RWPE2 (cell line): ENCODE data around the gene MYLIP.

ENCODE experiments used
- ATAC-seq: fragments of 200-7000 bp; cut with Tn5 transposase; 3 replicates; pipeline ENCODE4 v1.9.1; 2021; ENCODE audit warnings: low read depth
- DNase-seq: peaks from one replicate; pipeline ENCODE4 v3.0.0-alpha.2; 2020; ENCODE audit warnings: low spot score
- H3K27ac ChIP-seq: fragments of 450-650 bp; 2 replicates; pipeline ENCODE4 v1.5.1; 2017; ENCODE audit warnings: mild to moderate bottlenecking; ENCODE audit not compliant: poor library complexity, severe bottlenecking
- H3K27me3 ChIP-seq: fragments of 250-450 bp; sonication (Bioruptor Pico); 2 replicates; pipeline ENCODE4 v1.5.1; 2021; ENCODE audit warnings: mild to moderate bottlenecking, moderate library complexity; ENCODE audit not compliant: insufficient read depth, poor library complexity, severe bottlenecking
- H3K36me3 ChIP-seq: fragments of 250-450 bp; sonication (Bioruptor Pico); 2 replicates; pipeline ENCODE4 v1.5.1; 2020; ENCODE audit warnings: low read depth, mild to moderate bottlenecking, moderate library complexity
- H3K4me1 ChIP-seq: fragments of 250-450 bp; sonication (Bioruptor Pico); 2 replicates; pipeline ENCODE4 v1.5.1; 2021; ENCODE audit warnings: mild to moderate bottlenecking, moderate library complexity; ENCODE audit not compliant: insufficient read depth, poor library complexity, severe bottlenecking
- H3K4me3 ChIP-seq: fragments of 250-450 bp; sonication (Bioruptor Pico); 2 replicates; pipeline ENCODE4 v1.5.1; 2021; ENCODE audit warnings: mild to moderate bottlenecking, moderate library complexity; ENCODE audit not compliant: severe bottlenecking
- H3K9me3 ChIP-seq: fragments of 250-450 bp; sonication (Bioruptor Pico); 2 replicates; pipeline ENCODE4 v1.5.1; 2021; ENCODE audit warnings: mild to moderate bottlenecking, moderate library complexity; ENCODE audit not compliant: severe bottlenecking
- CTCF ChIP-seq: fragments of 450-650 bp; IDR thresholded peaks from one replicate; pipeline ENCODE4 v1.5.1; 2017; ENCODE audit warnings: mild to moderate bottlenecking, moderate library complexity; ENCODE audit not compliant: poor library complexity, severe bottlenecking

Gene MYLIP

DNA sequence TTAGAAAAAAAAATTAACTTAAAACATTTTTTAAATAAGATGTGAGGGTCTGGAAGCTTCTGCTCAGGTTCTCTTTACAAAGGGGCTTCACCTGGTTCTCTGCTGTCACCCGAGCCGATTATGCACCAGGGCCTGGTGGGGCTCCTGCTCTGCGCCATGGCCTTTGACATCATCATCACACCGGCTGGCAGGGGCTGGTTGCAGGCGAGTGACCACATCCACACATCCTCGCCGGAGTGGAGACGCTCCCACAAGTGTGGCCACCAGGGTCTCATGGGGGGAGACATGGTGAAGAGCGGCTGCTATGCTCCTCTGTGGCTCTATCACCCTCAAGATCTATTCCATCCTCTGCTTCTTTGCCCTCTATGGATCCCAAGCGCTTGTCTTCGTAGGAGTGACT lies 31.9 kb downstream of the MYLIP start:
- no peak for ATAC-seq
- TF ChIP-seq CTCF = no peak
- Histone ChIP-seq H3K4me3 (no peak overlapping the region), H3K27ac (no peak overlapping the region), H3K9me3 (no peaks in the 10 kb centered on the region), H3K36me3 (no peaks in the 10 kb centered on the region), H3K27me3 (no peaks in the 10 kb centered on the region), H3K4me1 (no peaks in the 10 kb centered on the region)
- DNase-seq = no peak

- H3K27me3 ChIP-seq = peaks cover 6% of the 10 kb centered on the region
- DNase-seq = no peak
- no peak overlapping the region for H3K27ac ChIP-seq
- no peaks in the 10 kb centered on the region for H3K9me3 ChIP-seq
- no peak for ATAC-seq
- no peaks in the 10 kb centered on the region for H3K4me1 ChIP-seq
- no peak for TF ChIP-seq CTCF
- no peak overlapping the region for H3K4me3 ChIP-seq
- H3K36me3 ChIP-seq = no peaks in the 10 kb centered on the region
Measured at GRCh38 chr6:16162003-16162402, 33.1 kb downstream of the MYLIP start.

GRCh38 chr6:16163066-16163465 lies 34.2 kb downstream of the MYLIP start:
- Histone ChIP-seq H3K4me1 (no peaks in the 10 kb centered on the region), H3K4me3 (no peak overlapping the region), H3K9me3 (no peaks in the 10 kb centered on the region), H3K27me3 (peaks cover 12% of the 10 kb centered on the region), H3K36me3 (no peaks in the 10 kb centered on the region), H3K27ac (no peak overlapping the region)
- TF ChIP-seq CTCF = no peak
- ATAC-seq (0 out of 3 replicates have a peak, but pooled peaks have one; percentile 49), DNase-seq (no peak)

GRCh38 chr6:16163535-16164300 lies 34.8 kb downstream of the MYLIP start:
- DNase-seq (no peak), ATAC-seq (peak; percentile 46; the same call in 1 of the 3 replicates)
- no peaks in the 10 kb centered on the region for H3K9me3 ChIP-seq
- H3K4me1 ChIP-seq = no peaks in the 10 kb centered on the region
- no peak overlapping the region for H3K27ac ChIP-seq
- no peak for TF ChIP-seq CTCF
- no peaks in the 10 kb centered on the region for H3K36me3 ChIP-seq
- no peak overlapping the region for H3K4me3 ChIP-seq
- peaks cover 12% of the 10 kb centered on the region for H3K27me3 ChIP-seq

DNA sequence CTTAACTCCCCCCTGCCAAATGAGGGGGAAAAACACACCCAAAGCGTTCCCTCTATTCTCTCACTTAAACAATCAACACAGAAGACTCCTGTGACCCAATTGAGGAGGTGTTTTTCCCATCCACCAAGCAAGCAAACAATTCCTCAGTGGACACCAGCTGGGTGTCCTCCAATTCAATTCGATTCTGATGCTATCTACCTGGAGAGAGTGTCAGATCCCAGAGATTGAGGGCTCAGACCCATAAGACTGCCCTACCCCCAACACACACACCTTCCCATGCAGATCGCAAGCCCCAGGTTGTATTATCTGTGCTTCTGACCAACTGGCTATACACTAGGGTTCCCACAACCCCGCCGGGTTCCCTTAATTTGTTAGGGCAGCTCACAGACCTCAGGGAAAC lies 36.8 kb downstream of the MYLIP start:
- H3K27me3 ChIP-seq = peaks cover 13% of the 10 kb centered on the region
- DNase-seq (no peak), ATAC-seq (no peak)
- no peak for TF ChIP-seq CTCF
- no peaks in the 10 kb centered on the region for H3K9me3 ChIP-seq
- H3K36me3 ChIP-seq = no peaks in the 10 kb centered on the region
- no peak overlapping the region for H3K27ac ChIP-seq
- H3K4me1 ChIP-seq = no peaks in the 10 kb centered on the region
- no peak overlapping the region for H3K4me3 ChIP-seq
